DMS114 treated with DMSO at 0.1 percent for 48 hours (cell line): ENCODE data around the gene VPS8.

Experiments
- DNase-seq: peaks from one replicate; lab custom pipeline; 2025; ENCODE audit not compliant: unreplicated experiment; lab: John Stamatoyannopoulos, UW

The VPS8 gene

GRCh38 chr3:184811999-184812661 lies at the start of gene VPS8:
TSS of gene VPS8 (plus strand) at chr3:184812166. CDS start at chr3:184824633, 12,467 bp downstream.
- DNase-seq: peak; percentile 95

- no peak for DNase-seq
Measured at GRCh38 chr3:184764191-184764590, 47.8 kb upstream of the VPS8 start.

DNA sequence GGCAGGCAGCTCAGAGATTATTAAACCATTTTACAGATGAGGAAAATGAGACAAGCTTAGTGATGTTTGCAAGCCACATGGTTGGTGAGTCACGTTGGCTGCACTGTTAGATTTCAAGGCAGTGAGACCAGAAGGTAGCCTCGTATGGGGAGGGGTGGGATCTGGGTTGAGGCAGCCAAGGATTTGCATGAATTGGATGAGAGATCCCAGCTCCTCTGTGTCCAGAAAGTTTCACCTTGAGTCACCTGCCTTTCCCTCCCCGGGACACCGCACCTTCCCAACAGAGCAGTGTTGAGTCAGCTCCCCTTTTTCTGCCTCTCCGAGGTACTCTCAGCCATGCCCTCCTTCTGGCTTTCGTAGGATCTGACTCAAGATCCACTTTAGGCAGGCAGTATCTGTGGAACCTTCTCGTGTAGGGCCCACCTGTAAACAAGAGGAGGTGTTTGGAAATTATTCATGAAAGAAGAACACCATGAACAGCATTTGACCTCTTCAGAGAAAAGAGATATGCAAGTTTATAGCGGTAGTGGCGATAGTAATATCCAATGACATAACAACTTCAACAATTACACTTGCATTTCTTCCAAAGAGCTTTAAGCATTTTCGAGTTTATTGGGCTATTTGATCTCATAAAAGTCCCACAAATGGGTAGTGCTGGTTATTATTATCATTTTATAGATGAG lies 46.8 kb upstream of the VPS8 start:
- no peak for DNase-seq

GRCh38 chr3:184765730-184766074 lies 46.3 kb upstream of the VPS8 start:
- no peak for DNase-seq

GRCh38 chr3:184766555-184767261 lies 45.3 kb upstream of the VPS8 start:
- DNase-seq: no peak

DNA sequence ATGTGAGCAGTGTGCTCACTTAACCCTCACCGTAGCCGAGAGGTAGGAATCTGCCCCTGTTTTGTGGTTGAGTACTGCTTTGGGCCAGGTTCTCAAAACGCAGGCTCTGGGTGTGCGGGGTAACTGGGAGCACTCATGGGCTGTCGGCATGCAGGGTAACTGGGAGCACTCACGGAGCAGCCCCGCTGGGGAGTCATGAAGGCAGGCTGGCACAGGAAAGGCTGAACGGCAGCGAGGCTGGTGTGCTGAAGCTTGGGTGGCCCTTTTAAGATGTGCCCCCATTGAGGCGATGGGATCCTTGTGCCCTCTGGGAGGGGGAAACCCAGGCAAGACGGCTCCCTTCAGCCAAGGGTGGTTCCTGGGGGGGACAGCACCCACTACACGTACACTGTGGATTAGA lies 44.6 kb upstream of the VPS8 start:
- DNase-seq: no peak

DNA sequence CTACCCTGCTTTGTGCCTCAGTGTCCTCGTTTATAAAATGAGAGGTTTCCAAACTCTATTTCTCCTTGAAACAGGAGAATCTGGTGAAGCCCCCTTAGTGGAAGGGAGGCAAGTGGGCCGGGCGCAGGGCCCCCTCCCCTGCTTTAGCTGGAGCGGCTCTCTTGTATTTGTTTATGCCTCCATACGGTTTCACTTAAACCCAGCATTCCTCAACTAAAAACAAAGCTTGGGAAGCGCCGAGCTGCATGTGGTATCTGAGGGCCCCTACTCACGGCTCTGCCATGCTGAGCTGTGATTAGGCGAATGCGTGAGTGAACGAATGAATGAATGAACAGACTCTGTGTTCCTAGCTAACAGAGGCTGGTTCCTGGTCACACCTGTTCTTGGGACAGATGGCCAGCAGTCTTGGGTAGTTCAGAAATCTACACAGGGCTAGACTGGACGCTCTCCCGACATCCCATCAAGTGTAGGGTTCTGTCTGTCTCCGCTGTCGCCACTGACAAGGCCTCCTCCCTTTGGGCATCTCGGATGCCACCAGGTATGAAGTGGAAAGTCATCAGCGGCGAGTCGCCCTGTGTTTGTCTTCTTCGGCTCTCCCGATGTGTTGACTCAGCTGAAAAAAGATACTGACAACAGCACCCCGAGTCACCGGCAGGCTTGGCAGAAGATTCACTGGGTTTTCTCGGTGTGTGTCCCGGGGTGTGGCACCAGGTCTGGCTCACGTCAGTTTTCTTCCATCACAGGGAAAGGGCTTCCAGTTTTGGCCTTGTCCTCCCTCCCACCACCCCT lies 42.4 kb upstream of the VPS8 start:
- no peak for DNase-seq

- DNase-seq: no peak
Measured at GRCh38 chr3:184770541-184770940, 41.4 kb upstream of the VPS8 start.

DNA sequence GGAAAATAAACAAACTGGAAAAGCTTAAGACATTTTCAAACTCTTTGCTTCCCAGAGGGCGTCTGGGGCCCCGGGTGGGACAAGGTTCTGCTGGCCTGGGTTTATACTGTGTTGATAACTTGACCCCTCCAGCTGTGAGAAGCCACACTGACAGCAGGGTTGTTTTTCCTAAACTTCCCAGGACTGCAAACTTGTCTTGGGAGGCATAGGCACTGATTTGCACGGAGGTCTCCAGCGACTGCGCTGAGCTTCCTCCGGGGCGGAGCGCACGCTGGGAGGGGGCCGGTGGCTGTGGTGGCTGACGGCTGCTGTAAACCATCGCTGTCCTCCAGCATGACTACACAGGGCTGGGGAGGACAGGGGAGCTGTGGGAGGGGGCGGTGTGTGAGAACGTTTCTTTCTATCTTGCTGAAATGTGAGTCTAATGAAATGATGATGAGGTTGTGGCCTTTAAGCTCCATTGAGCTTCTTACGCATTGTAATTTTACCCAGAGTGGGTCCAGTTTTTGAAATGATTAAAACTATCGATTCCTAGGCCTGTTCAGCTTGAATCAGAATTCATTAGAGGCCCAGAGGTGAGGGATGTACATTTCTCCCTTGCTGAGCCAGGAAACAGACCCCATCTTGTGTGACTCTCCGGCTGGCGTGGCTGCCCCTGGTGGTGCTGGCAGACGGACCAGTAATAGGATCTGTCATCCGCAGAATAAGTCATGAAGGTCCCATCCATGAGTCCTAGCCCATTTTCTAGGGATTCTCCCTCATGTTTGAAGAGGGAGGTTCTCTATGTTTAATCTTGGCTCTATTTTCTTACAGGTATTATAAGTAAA lies 40.5 kb upstream of the VPS8 start:
- no peak for DNase-seq

DNA sequence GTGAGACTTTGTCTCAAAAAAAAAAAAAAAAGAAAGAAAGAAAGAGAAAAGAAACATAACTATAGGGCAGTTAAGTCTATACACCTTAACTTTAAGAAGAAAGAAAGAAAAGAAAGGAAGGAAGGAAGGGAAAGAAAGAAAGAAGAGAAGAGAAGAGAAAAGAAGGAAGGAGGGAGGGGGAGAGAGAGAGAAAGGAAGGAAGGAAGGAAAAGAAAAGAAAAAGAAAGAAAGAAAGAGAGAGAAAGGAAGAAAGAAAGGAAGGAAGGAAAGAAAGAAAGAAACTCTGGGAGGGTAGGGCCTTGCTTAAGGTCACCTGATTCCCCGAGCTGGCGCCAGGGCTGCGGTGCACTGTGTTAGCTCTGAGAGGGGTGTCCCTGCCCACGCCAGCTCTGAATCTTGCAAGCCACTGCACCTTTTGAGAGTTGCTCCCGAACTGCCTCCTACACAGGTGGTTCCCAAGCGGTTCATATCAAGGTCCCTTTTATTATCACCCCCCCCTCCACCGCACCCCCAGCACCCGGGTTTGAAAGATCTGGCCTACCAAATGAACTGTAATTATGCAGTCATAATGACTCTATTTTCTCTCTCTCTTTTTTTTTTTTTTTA lies 39.2 kb upstream of the VPS8 start:
- no peak for DNase-seq

DNA sequence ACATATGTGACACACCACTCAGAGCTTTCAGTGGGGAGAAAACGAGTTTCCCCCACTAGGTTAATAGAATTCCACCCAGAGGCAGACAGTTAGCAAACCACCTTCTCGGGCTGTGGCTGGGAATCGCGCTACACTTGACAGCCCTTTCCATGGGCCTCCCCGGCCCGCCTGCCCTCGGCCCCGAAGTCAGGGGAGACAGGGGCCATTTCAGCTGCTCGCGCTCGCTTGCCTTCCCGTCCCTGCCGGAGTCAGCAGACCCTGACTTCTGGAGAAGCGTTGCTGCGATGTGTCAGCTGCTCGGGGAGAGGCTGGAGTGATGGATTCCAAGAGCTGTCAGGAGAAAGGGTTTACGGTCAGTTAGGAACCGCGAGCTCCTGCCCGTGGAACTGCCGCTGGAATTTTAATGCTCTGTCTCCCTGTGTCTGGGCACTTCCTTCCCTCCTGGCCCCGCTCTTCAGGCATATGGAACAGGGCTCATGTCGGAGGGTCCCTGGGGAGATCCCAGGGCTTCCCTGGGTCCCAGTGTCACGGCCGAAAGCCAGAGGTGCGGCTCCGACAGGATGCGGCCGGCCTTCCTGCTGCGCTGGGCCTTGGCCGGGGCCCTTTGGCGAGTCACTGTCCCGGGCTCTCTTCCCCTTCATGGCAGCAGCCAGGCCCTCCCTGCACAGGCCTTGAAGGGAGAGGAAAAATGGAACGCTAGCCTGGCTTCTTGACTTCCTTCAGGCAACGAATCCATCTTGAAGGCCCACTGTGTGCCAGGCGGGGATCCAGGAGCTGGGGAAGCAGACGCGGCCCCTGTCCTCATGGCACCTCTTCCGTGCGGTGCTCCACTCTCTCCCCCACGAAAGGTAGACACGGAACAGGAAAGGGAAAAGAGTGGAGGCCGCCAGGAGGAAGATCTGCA lies 38.4 kb upstream of the VPS8 start:
- DNase-seq: no peak

DNA sequence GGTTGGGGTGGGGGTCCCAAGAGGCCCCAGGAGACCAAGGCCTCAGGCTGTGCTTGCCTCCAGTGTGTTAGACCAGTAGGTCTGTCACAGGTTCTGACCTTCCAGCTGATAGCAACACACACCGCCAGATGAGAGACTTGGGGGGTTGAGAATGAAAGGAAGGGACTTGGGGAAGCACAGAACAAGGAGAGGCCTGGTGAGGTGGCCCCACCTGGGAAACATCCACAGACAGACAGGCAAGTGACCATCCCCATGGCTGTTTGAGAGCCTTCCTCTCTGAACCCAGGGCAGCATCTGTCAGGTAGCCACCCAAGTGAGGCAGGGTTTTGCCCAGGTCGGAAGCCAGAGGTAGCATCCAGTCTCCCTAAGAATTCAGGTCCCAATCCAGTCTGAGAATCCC lies 35.0 kb upstream of the VPS8 start:
- DNase-seq: no peak

- peak; percentile 69 for DNase-seq
Measured at GRCh38 chr3:184777566-184778356, 34.2 kb upstream of the VPS8 start.

- DNase-seq: no peak
Measured at GRCh38 chr3:184778426-184779332, 33.3 kb upstream of the VPS8 start.

- DNase-seq: no peak
Measured at GRCh38 chr3:184780981-184781515, 30.9 kb upstream of the VPS8 start.

DNA sequence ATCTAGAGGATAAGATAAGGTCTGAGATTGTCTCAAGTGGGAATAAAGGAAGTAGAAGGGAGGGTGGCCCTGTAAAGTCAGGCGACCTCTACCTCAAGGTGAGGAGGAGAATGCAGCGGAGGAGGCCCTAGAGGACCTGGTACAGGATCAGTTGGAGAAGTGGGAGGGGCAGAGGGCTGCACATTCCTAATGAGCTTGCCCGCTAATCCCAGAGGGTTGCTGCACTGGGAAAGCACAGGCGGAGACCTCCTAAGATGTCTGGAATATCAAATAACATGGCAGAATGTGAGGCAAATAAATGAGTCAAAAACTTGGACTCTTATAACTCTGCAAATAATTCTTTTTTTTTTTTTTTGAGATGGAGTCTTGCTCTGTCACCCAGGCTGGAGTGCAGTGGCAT lies 30.2 kb upstream of the VPS8 start:
- DNase-seq: no peak

- DNase-seq: no peak
Measured at GRCh38 chr3:184783319-184783718, 28.6 kb upstream of the VPS8 start.
